Prostate gland (tissue), 2 donors: ENCODE data around the gene EFNA2. TPM values are rescaled to one million over a fixed set of nuclear protein-coding genes. Genes with fewer than 3 reads are reported as not detected.

Experiments used
- DNase-seq: peaks from one replicate; pipeline ENCODE4 v3.0.0-alpha.2; 2019; ENCODE audit warnings: low spot score
- H3K27ac ChIP-seq, 2 donors: fragments of 200-600 bp; sonication (generic); 2 replicates each; pipeline ENCODE4 v1.5.1; 2017 to 2019
- H3K27me3 ChIP-seq: fragments of 200-600 bp; sonication (generic); replicated peaks from 2 replicates; pipeline ENCODE4 v1.5.1; 2019; ENCODE audit not compliant: insufficient read depth
- H3K36me3 ChIP-seq, 2 donors: fragments of 200-600 bp; sonication (generic); 1 replicate in 1 of 2; 2 replicates in 1 of 2; pipeline versions ENCODE4 v1.5.1 to v1.8.1; 2017 to 2019
- H3K4me1 ChIP-seq: fragments of 200-600 bp; sonication (generic); replicated peaks from 2 replicates; pipeline ENCODE4 v1.5.1; 2019
- H3K4me3 ChIP-seq, 2 donors: fragments of 200-600 bp; sonication (generic); 2 replicates each; pipeline ENCODE4 v1.5.1; 2017 to 2019
- H3K9me3 ChIP-seq: fragments of 200-600 bp; sonication (generic); 2 replicates; pipeline ENCODE4 v1.5.1; 2017
- POLR2A ChIP-seq: fragments of 450-650 bp; IDR thresholded peaks from one replicate; pipeline ENCODE4 v1.6.1; 2016; ENCODE audit warnings: antibody characterized with exemption, mild to moderate bottlenecking
- POLR2AphosphoS5 ChIP-seq: sonication (generic); formaldehyde crosslinking; IDR thresholded peaks from one replicate; pipeline ENCODE4 v1.6.1; 2017; ENCODE audit warnings: antibody characterized with exemption
- WGBS: methylation state at CpG from one replicate; pipeline ENCODE4 v1.1.5; 2018; 5-methylcytosine and 5-hydroxymethylcytosine counted together
- intact Hi-C: fragments of 100-400 bp; cut with DNase I; formaldehyde crosslinking; loops from one replicate; pipeline ENCODE4 v1.14.2; 2022
- total RNA-seq, 2 donors: library from RNA; depleted of rRNA; stranded (reverse); fragments of >200 nt; gene quantifications; one replicate each; pipeline ENCODE4 v1.1.0, GENCODE V29; 2016
- TF ChIP-seq, protein P1 (sequence below), 4 experiments: fragments of 200-600 bp in 2 of 4; fragments of 450-650 bp in 2 of 4; sonication (generic) in 2 of 4; IDR thresholded peaks; 1 replicate in 3 of 4; 2 replicates in 1 of 4; pipeline ENCODE4 v1.5.1; 2016 to 2019; ENCODE audit warnings: antibody characterized with exemption in 4 of 4, mild to moderate bottlenecking in 2 of 4, moderate library complexity in 2 of 4

Gene EFNA2
- total RNA-seq, 2 donors from 2014 or later, result not detected

GRCh38 chr19:1311543-1312091 is 25.9 kb downstream of the EFNA2 start:
- H3K36me3 ChIP-seq, result no peaks in the 10 kb centered on the region
- intact Hi-C loops, result loop anchor here (10.0 kb wide), 1 partner anchor 93 kb away; the partner anchor contains the start of genes DAZAP1 and GAMT
- no peak overlapping the region for H3K27ac ChIP-seq
- no peak overlapping the region for H3K4me3 ChIP-seq
- no peaks in the 10 kb centered on the region for H3K27me3 ChIP-seq
- peaks cover 5% of the 10 kb centered on the region for H3K4me1 ChIP-seq
- 77% methylated on average over 14 of the region's 21 CpGs for WGBS
- no peak for DNase-seq
- TF ChIP-seq POLR2A (no peak), POLR2AphosphoS5 (no peak)
- TF ChIP-seq, protein P1, sequence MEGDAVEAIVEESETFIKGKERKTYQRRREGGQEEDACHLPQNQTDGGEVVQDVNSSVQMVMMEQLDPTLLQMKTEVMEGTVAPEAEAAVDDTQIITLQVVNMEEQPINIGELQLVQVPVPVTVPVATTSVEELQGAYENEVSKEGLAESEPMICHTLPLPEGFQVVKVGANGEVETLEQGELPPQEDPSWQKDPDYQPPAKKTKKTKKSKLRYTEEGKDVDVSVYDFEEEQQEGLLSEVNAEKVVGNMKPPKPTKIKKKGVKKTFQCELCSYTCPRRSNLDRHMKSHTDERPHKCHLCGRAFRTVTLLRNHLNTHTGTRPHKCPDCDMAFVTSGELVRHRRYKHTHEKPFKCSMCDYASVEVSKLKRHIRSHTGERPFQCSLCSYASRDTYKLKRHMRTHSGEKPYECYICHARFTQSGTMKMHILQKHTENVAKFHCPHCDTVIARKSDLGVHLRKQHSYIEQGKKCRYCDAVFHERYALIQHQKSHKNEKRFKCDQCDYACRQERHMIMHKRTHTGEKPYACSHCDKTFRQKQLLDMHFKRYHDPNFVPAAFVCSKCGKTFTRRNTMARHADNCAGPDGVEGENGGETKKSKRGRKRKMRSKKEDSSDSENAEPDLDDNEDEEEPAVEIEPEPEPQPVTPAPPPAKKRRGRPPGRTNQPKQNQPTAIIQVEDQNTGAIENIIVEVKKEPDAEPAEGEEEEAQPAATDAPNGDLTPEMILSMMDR (IDR thresholded peaks at IDR 0.05), result no peak
- no peaks in the 10 kb centered on the region for H3K9me3 ChIP-seq

DNA sequence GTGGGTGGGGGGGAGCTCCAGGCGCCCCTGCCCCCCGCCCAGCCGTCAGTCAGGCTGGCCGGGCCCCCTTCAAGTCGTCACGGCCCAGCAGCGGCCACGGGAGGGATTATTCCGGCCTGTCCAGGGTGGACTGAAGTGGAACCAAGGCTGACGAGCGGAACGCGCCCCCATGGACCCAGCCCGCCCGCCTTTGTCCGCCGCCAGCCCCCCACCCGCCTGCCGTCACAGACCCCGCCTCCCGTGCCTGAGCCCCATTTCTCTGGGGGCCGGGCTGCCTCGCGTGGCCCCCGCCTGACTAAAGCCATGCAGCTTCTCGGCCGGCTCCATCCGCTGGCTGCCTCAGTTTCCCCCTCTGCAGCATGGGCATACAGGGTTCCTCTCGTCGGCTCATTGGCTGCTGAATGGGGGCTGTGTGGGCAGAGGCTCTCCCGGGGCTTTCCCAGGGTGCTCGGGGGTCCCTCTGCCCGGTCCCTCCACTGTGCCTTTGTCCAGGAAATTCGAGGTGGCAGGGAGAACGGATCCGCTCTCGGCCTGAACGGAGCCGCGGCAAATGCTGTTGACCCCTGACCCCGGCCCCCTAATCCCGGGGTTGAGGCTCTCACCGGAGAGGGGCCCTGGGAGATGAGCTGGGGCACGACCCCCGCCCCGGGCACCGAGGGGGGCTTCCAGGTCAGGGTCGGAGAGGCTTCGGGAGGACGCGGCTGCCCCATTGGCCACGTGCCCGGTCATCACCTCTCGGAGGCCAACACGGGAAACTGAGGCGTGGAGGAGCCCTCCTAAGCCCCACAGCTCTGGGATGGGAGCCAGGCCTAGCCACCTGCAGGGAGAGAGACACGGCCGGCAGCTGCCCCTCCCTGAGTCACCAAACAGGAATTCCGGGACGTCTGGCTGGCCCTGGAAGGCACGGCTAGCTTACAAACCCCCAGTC is 27.4 kb downstream of the EFNA2 start:
- no peak for DNase-seq
- WGBS, result 64% methylated on average over 60 of the region's 61 CpGs
- TF ChIP-seq POLR2AphosphoS5 (no peak), POLR2A (no peak)
- TF ChIP-seq, protein P1 (IDR thresholded peaks at IDR 0.05), result no peak
- peaks cover 5% of the 10 kb centered on the region for H3K4me1 ChIP-seq
- H3K4me3 ChIP-seq, result no peak overlapping the region
- H3K9me3 ChIP-seq, result no peaks in the 10 kb centered on the region
- intact Hi-C loops, result loop anchor here (10.0 kb wide), 1 partner anchor 92 kb away; the partner anchor contains the start of genes DAZAP1 and GAMT
- H3K27ac ChIP-seq, result no peak overlapping the region
- no peaks in the 10 kb centered on the region for H3K36me3 ChIP-seq
- no peaks in the 10 kb centered on the region for H3K27me3 ChIP-seq

DNA sequence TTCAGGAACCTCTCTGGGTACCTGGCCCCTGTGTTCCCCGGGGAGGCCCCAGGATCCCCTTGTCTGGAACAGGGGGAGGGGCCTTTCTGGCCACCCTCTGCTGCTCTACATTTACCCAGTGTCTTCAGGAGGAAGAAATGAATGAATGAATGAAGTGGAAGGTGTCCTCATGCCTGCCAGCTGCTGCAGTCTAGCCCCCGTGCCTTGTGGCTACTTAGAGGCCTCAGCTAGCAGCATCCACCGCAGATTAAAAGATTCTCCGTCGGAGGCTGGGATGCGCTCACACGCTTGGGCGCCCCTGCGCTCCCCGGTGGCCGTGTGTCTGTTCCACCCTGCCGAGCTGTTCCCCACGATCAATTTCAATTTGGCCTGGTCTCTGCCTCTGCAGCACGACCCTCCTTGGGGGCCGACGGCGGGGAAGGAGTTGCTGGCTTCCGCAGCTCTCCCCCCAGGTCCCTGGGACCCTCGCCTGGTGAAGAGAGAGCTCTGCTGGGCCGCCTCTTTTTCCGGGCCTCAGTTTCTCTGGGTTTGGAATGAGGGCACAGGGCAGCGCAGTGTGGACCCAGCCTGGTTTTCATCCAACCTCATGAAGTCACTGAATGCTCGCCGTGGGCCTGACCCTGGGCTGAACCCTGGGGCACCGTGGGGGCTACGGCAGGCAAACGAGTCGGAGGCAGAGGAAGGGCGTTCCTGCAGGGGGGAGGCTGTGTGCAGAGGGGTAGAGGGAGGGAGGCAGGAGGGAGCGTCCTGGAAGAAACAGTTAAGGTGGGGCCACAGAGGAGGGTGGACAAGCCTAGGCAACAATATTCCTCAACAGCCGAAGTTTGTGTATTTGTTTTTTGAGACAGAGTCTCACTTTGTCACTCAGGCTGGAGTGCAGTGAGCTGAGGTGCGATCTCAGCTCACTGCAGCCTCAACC is 28.3 kb downstream of the EFNA2 start:
- intact Hi-C loops, result loop anchor here (10.0 kb wide), 1 partner anchor 91 kb away; the partner anchor contains the start of genes DAZAP1 and GAMT
- DNase-seq, result no peak
- 58% methylated on average over 32 of the region's 32 CpGs for WGBS
- no peaks in the 10 kb centered on the region for H3K36me3 ChIP-seq
- H3K4me3 ChIP-seq, result no peak overlapping the region
- no peak overlapping the region for H3K27ac ChIP-seq
- no peaks in the 10 kb centered on the region for H3K27me3 ChIP-seq
- no peaks in the 10 kb centered on the region for H3K9me3 ChIP-seq
- H3K4me1 ChIP-seq, result peaks cover 5% of the 10 kb centered on the region
- TF ChIP-seq, protein P1 (IDR thresholded peaks at IDR 0.05), result no peak
- TF ChIP-seq POLR2AphosphoS5 (no peak), POLR2A (no peak)

DNA sequence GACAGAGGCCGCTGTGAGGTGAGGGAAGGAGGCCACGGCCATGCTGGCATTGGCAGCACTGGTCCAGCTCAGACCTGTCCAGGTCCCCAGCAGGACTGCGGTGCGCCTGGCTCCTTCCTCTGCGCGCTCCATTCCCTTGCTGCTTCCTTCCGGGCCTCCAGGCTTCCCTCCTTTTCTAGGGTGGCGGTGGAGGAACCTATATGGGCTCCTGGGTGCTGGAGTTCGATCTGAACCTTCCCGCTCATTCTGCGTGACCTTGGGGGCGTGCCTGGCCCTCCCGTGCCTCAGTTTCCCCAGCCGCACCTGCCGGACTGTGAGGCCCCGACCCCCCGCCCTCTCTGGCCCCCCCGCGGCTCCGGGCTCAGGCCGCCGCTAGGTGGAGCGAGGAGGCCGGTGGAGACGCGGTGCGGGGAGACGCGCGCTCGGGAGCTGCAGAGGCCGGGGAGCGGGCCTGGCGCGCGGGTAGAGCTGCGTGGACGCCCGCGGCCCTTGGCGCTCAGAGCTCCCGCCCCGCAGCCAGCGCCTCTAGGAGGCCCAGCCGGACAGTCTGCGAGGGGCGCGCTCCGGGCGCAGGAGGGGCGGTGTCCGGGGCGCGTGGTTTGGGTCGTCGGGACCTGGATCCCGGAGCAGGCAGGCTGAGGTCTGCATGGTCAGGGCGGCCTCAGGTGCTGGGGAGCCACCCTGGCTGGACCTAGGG is 29.9 kb downstream of the EFNA2 start:
- peaks cover 5% of the 10 kb centered on the region for H3K4me1 ChIP-seq
- intact Hi-C loops, result loop anchor here (10.0 kb wide), 1 partner anchor 89 kb away; the partner anchor contains the start of genes DAZAP1 and GAMT
- WGBS, result 13% methylated on average over 35 of the region's 58 CpGs
- H3K4me3 ChIP-seq, result peak overlapping the region; percentile 3 to 15
- H3K36me3 ChIP-seq, result no peaks in the 10 kb centered on the region
- no peaks in the 10 kb centered on the region for H3K9me3 ChIP-seq
- H3K27me3 ChIP-seq, result no peaks in the 10 kb centered on the region
- TF ChIP-seq POLR2AphosphoS5 (peak; percentile 32), POLR2A (no peak)
- TF ChIP-seq, protein P1 (IDR thresholded peaks at IDR 0.05), result peak; percentile 43 to 74 (median 64)
- no peak overlapping the region for H3K27ac ChIP-seq
- DNase-seq, result peak; percentile 44
